WTC11 (cell line): Measurements from ENCODE around the gene ACOX2. TPM values are rescaled to one million over a fixed set of nuclear protein-coding genes. Genes with fewer than 3 reads are reported as not detected.

ENCODE experiments used
- ATAC-seq: fragments of 200-7000 bp; cut with Tn5 transposase; 2 replicates; pipeline ENCODE4 v1.10.0; 2021; ENCODE audit warnings: mild to moderate bottlenecking, moderate library complexity
- CTCF ChIA-PET: fragments of 300-600 bp; sonication (Branson Sonifier 250); formaldehyde crosslinking; loops from one replicate; lab custom pipeline; 2021; ENCODE audit warnings: antibody characterized with exemption; lab: Charles Lee
- POLR2A ChIA-PET: fragments of 350-600 bp; sonication (Branson Sonifier 250); formaldehyde crosslinking; loops from one replicate; lab custom pipeline; 2021; ENCODE audit warnings: antibody characterized with exemption; lab: Charles Lee
- DNase-seq: peaks from one replicate; pipeline ENCODE4 v3.0.0; 2021; ENCODE audit warnings: low spot score
- H3K27ac Mint-ChIP-seq: 2 replicates; pipeline ENCODE4 v1.8.0; 2021; ENCODE audit warnings: mixed read lengths
- H3K27me3 Mint-ChIP-seq: 2 replicates; pipeline ENCODE4 v1.8.0; 2021; ENCODE audit warnings: low read depth, mild to moderate bottlenecking, moderate library complexity, mixed read lengths
- H3K36me3 Mint-ChIP-seq: 2 replicates; pipeline ENCODE4 v1.8.0; 2021; ENCODE audit warnings: mixed read lengths
- H3K4me1 Mint-ChIP-seq: 2 replicates; pipeline ENCODE4 v1.8.0; 2022; ENCODE audit warnings: mixed read lengths
- H3K4me3 Mint-ChIP-seq: 2 replicates; pipeline ENCODE4 v1.8.0; 2021; ENCODE audit warnings: mild to moderate bottlenecking, moderate library complexity, mixed read lengths
- H3K9me3 Mint-ChIP-seq: 2 replicates; pipeline ENCODE4 v1.8.0; 2021; ENCODE audit warnings: mixed read lengths
- CBFB ChIP-seq: sonication (generic); formaldehyde crosslinking; IDR thresholded peaks from 2 replicates; pipeline ENCODE4 v1.8.1; 2022; ENCODE audit warnings: mild to moderate bottlenecking, low read depth, missing genetic modification reagents
- EMX1 ChIP-seq: fragments of 250-450 bp; sonication (Bioruptor Pico); IDR thresholded peaks from 2 replicates; pipeline ENCODE4 v1.8.0; 2021; ENCODE audit warnings: mild to moderate bottlenecking
- GABPB1 ChIP-seq: sonication (generic); formaldehyde crosslinking; IDR thresholded peaks from 2 replicates; pipeline ENCODE4 v1.8.1; 2023; ENCODE audit warnings: mild to moderate bottlenecking, missing genetic modification reagents
- JUN ChIP-seq: sonication (generic); formaldehyde crosslinking; IDR thresholded peaks from 2 replicates; pipeline ENCODE4 v1.8.0; 2023; ENCODE audit warnings: mild to moderate bottlenecking, missing genetic modification reagents
- KAT7 ChIP-seq: sonication (generic); formaldehyde crosslinking; IDR thresholded peaks from 2 replicates; pipeline ENCODE4 v1.8.1; 2023; ENCODE audit warnings: missing genetic modification reagents, mild to moderate bottlenecking, borderline replicate concordance
- NR2C2 ChIP-seq: sonication (generic); formaldehyde crosslinking; IDR thresholded peaks from 2 replicates; pipeline ENCODE4 v1.8.0; 2022; ENCODE audit warnings: mild to moderate bottlenecking, missing genetic modification reagents
- SMAD3 ChIP-seq: sonication (generic); formaldehyde crosslinking; IDR thresholded peaks from 2 replicates; pipeline ENCODE4 v1.8.0; 2022; ENCODE audit warnings: missing genetic modification reagents, mild to moderate bottlenecking, borderline replicate concordance
- SMAD4 ChIP-seq: sonication (generic); formaldehyde crosslinking; IDR thresholded peaks from 2 replicates; pipeline ENCODE4 v1.8.0; 2022; ENCODE audit warnings: mild to moderate bottlenecking, missing genetic modification reagents
- ZNF671 ChIP-seq: fragments of 250-450 bp; sonication (Bioruptor Pico); IDR thresholded peaks from 2 replicates; pipeline ENCODE4 v1.8.0; 2021; ENCODE audit warnings: mild to moderate bottlenecking
- total RNA-seq: library from RNA; stranded (reverse); gene quantifications from 3 replicates; pipeline ENCODE4 v1.2.3, GENCODE V29; 2021
- TF ChIP-seq, protein P1 (sequence below): sonication (generic); formaldehyde crosslinking; conservative IDR thresholded peaks from 2 replicates; pipeline ENCODE4 v1.8.1; 2023; ENCODE audit warnings: mild to moderate bottlenecking, low read depth, missing genetic modification reagents, moderate library complexity
- TF ChIP-seq, protein P2 (sequence below): sonication (generic); formaldehyde crosslinking; IDR thresholded peaks from 2 replicates; pipeline ENCODE4 v1.8.1; 2022; ENCODE audit warnings: mild to moderate bottlenecking, missing genetic modification reagents, moderate library complexity, borderline replicate concordance
- TF ChIP-seq, protein P3 (sequence below): sonication (generic); formaldehyde crosslinking; IDR thresholded peaks from 2 replicates; pipeline ENCODE4 v1.8.0; 2023; ENCODE audit warnings: mild to moderate bottlenecking, missing genetic modification reagents
- TF ChIP-seq, protein P4 (sequence below): sonication (generic); formaldehyde crosslinking; IDR thresholded peaks from 2 replicates; pipeline ENCODE4 v1.8.0; 2022; ENCODE audit warnings: mild to moderate bottlenecking, missing genetic modification reagents
- TF ChIP-seq, protein P5 (sequence below): sonication (generic); formaldehyde crosslinking; IDR thresholded peaks from 2 replicates; pipeline ENCODE4 v1.8.1; 2022; ENCODE audit warnings: mild to moderate bottlenecking, moderate library complexity, missing genetic modification reagents
- TF ChIP-seq, protein P6 (sequence below): fragments of 200-600 bp; IDR thresholded peaks from 2 replicates; pipeline ENCODE4 v1.8.0; 2022; ENCODE audit warnings: antibody characterized with exemption
- TF ChIP-seq, protein P7 (sequence below): sonication (generic); formaldehyde crosslinking; IDR thresholded peaks from 2 replicates; pipeline ENCODE4 v1.8.0; 2022; ENCODE audit warnings: mild to moderate bottlenecking, missing genetic modification reagents

Gene ACOX2
- total RNA-seq, 1 experiment from 2014 or later, result 1.1 TPM

DNA sequence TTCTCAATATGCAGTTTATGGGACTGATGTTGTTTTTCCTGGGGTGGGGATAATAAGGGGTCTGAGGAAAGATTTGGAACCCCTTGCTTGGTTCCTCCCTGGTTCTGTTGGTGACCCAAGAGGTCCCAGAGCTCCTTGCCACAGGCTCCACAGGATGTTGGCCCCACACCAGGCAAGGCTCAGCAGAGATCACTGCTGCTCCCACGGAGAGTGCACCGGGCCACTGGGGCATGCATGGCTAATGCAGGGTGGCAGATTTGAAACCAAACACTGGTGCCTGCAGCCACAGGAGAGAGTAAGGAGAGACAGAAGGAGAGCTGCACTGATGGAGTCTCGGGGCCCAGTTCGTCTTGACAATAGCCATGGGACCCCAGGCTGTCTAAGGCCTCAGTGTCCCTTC, 37.7 kb upstream of the ACOX2 start:
- Mint-ChIP-seq H3K9me3 (peaks cover 11% of the 10 kb centered on the region), H3K4me3 (no peak overlapping the region), H3K36me3 (peaks cover 2% of the 10 kb centered on the region; the same call in 1 of the 2 replicates), H3K27me3 (peaks cover 6% of the 10 kb centered on the region), H3K4me1 (peaks cover 28% of the 10 kb centered on the region), H3K27ac (no peak overlapping the region)
- ChIA-PET CTCF (interaction anchor here (0.9 to 14.3 kb wide), 5 partner anchors 9 to 55 kb away, joined by 4 to 223 read pairs (median 5); no protein-coding TSS in a partner anchor), POLR2A (no interaction called here)
- no peak for ATAC-seq
- no peak for DNase-seq
- no peak for TF ChIP-seq NR2C2 (CRISPR knock-in tag)
- TF ChIP-seq SMAD3 (CRISPR knock-in tag), result no peak
- TF ChIP-seq, protein P1, sequence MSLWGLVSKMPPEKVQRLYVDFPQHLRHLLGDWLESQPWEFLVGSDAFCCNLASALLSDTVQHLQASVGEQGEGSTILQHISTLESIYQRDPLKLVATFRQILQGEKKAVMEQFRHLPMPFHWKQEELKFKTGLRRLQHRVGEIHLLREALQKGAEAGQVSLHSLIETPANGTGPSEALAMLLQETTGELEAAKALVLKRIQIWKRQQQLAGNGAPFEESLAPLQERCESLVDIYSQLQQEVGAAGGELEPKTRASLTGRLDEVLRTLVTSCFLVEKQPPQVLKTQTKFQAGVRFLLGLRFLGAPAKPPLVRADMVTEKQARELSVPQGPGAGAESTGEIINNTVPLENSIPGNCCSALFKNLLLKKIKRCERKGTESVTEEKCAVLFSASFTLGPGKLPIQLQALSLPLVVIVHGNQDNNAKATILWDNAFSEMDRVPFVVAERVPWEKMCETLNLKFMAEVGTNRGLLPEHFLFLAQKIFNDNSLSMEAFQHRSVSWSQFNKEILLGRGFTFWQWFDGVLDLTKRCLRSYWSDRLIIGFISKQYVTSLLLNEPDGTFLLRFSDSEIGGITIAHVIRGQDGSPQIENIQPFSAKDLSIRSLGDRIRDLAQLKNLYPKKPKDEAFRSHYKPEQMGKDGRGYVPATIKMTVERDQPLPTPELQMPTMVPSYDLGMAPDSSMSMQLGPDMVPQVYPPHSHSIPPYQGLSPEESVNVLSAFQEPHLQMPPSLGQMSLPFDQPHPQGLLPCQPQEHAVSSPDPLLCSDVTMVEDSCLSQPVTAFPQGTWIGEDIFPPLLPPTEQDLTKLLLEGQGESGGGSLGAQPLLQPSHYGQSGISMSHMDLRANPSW (CRISPR knock-in tag), result no peak
- TF ChIP-seq, protein P2, sequence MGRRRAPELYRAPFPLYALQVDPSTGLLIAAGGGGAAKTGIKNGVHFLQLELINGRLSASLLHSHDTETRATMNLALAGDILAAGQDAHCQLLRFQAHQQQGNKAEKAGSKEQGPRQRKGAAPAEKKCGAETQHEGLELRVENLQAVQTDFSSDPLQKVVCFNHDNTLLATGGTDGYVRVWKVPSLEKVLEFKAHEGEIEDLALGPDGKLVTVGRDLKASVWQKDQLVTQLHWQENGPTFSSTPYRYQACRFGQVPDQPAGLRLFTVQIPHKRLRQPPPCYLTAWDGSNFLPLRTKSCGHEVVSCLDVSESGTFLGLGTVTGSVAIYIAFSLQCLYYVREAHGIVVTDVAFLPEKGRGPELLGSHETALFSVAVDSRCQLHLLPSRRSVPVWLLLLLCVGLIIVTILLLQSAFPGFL (CRISPR knock-in tag), result no peak
- TF ChIP-seq KAT7 (CRISPR knock-in tag), result no peak
- TF ChIP-seq, protein P3, sequence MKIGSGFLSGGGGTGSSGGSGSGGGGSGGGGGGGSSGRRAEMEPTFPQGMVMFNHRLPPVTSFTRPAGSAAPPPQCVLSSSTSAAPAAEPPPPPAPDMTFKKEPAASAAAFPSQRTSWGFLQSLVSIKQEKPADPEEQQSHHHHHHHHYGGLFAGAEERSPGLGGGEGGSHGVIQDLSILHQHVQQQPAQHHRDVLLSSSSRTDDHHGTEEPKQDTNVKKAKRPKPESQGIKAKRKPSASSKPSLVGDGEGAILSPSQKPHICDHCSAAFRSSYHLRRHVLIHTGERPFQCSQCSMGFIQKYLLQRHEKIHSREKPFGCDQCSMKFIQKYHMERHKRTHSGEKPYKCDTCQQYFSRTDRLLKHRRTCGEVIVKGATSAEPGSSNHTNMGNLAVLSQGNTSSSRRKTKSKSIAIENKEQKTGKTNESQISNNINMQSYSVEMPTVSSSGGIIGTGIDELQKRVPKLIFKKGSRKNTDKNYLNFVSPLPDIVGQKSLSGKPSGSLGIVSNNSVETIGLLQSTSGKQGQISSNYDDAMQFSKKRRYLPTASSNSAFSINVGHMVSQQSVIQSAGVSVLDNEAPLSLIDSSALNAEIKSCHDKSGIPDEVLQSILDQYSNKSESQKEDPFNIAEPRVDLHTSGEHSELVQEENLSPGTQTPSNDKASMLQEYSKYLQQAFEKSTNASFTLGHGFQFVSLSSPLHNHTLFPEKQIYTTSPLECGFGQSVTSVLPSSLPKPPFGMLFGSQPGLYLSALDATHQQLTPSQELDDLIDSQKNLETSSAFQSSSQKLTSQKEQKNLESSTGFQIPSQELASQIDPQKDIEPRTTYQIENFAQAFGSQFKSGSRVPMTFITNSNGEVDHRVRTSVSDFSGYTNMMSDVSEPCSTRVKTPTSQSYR (CRISPR knock-in tag), result no peak

DNA sequence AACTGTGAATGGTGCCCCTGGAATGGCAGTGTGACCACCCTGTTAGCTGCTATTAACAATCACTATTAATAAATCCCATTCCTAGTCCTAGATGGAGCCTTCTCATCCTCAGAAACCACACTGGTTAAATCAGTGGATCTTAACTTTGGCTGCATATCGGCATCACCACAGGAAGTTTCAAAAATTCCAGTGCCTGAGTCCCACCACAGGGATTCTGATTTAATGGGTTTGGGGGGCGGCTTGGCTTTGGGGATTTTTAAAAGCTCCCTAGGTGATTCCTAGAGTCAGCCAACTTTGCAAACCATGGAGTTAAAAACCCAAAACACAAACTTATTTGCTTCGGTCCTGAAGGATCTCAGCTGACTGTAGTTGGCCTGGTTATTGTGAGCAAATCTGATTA, 37.1 kb upstream of the ACOX2 start:
- ChIA-PET POLR2A (no interaction called here), CTCF (interaction anchor here (0.9 to 14.3 kb wide), 8 partner anchors 8 to 61 kb away, joined by 3 to 223 read pairs (median 5); no protein-coding TSS in a partner anchor)
- Mint-ChIP-seq H3K27ac (no peak overlapping the region; the same call in 1 of the 2 replicates), H3K4me1 (peaks cover 28% of the 10 kb centered on the region), H3K27me3 (peaks cover 6% of the 10 kb centered on the region), H3K4me3 (no peak overlapping the region), H3K9me3 (peaks cover 11% of the 10 kb centered on the region), H3K36me3 (peaks cover 2% of the 10 kb centered on the region; the same call in 1 of the 2 replicates)
- DNase-seq, result no peak
- no peak for ATAC-seq
- TF ChIP-seq, protein P4, sequence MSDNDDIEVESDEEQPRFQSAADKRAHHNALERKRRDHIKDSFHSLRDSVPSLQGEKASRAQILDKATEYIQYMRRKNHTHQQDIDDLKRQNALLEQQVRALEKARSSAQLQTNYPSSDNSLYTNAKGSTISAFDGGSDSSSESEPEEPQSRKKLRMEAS (CRISPR knock-in tag), result no peak
- TF ChIP-seq, protein P5, sequence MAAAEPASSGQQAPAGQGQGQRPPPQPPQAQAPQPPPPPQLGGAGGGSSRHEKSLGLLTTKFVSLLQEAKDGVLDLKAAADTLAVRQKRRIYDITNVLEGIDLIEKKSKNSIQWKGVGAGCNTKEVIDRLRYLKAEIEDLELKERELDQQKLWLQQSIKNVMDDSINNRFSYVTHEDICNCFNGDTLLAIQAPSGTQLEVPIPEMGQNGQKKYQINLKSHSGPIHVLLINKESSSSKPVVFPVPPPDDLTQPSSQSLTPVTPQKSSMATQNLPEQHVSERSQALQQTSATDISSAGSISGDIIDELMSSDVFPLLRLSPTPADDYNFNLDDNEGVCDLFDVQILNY, result no peak
- TF ChIP-seq, protein P6, sequence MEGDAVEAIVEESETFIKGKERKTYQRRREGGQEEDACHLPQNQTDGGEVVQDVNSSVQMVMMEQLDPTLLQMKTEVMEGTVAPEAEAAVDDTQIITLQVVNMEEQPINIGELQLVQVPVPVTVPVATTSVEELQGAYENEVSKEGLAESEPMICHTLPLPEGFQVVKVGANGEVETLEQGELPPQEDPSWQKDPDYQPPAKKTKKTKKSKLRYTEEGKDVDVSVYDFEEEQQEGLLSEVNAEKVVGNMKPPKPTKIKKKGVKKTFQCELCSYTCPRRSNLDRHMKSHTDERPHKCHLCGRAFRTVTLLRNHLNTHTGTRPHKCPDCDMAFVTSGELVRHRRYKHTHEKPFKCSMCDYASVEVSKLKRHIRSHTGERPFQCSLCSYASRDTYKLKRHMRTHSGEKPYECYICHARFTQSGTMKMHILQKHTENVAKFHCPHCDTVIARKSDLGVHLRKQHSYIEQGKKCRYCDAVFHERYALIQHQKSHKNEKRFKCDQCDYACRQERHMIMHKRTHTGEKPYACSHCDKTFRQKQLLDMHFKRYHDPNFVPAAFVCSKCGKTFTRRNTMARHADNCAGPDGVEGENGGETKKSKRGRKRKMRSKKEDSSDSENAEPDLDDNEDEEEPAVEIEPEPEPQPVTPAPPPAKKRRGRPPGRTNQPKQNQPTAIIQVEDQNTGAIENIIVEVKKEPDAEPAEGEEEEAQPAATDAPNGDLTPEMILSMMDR, result no peak
- no peak for TF ChIP-seq EMX1 (CRISPR knock-in tag)
- no peak for TF ChIP-seq CBFB (CRISPR knock-in tag)
- TF ChIP-seq, protein P3 (CRISPR knock-in tag), result no peak
- TF ChIP-seq SMAD3 (CRISPR knock-in tag), result no peak
- TF ChIP-seq ZNF671 (CRISPR knock-in tag), result no peak
- TF ChIP-seq GABPB1 (CRISPR knock-in tag), result no peak
- TF ChIP-seq SMAD4 (CRISPR knock-in tag), result no peak
- no peak for TF ChIP-seq JUN (CRISPR knock-in tag)
- TF ChIP-seq, protein P2 (CRISPR knock-in tag), result no peak
- TF ChIP-seq KAT7 (CRISPR knock-in tag), result no peak
- TF ChIP-seq, protein P7, sequence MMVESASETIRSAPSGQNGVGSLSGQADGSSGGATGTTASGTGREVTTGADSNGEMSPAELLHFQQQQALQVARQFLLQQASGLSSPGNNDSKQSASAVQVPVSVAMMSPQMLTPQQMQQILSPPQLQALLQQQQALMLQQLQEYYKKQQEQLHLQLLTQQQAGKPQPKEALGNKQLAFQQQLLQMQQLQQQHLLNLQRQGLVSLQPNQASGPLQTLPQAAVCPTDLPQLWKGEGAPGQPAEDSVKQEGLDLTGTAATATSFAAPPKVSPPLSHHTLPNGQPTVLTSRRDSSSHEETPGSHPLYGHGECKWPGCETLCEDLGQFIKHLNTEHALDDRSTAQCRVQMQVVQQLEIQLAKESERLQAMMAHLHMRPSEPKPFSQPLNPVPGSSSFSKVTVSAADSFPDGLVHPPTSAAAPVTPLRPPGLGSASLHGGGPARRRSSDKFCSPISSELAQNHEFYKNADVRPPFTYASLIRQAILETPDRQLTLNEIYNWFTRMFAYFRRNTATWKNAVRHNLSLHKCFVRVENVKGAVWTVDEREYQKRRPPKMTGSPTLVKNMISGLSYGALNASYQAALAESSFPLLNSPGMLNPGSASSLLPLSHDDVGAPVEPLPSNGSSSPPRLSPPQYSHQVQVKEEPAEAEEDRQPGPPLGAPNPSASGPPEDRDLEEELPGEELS (CRISPR knock-in tag), result no peak
